Measurements from ENCODE around the gene PDE6H. TPM values are rescaled to one million over a fixed set of nuclear protein-coding genes. Genes with fewer than 3 reads are reported as not detected.

The PDE6H gene
- total RNA-seq, 1 donor from 2014 or later = not detected

DNA sequence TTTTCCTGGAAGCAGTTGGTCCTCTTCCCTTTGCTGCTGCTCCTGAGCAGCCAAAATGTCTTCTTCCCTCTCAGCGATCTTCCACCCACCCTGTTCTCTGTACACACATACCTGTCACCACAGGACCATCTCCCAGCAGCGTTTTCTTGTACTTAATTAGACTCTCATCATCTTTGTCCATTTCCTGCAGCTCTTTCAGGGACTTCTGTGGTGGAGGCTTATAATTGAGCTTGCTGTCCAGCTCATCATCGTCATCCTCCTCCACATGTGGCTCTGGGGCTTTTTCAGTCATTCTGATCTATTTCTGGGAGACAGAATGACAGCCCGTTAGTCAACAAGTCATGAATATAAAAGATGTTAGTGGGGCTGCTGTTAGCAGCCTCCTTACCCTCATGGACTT, 22.4 kb upstream of the PDE6H start:
- TF ChIP-seq CTCF (IDR thresholded peaks at IDR 0.05) = no peak
- Mint-ChIP-seq H3K4me1 (ENCODE audit: low read depth) (peaks cover 75% of the 10 kb centered on the region), H3K36me3 (ENCODE audit: low read depth) (no peaks in the 10 kb centered on the region), H3K4me3 (ENCODE audit: unreplicated experiment) (no peak overlapping the region), H3K27me3 (ENCODE audit: low read depth) (no peaks in the 10 kb centered on the region), H3K9me3 (ENCODE audit: low read depth) (no peaks in the 10 kb centered on the region), H3K27ac (ENCODE audit: unreplicated experiment) (no peak overlapping the region)
- no peak for DNase-seq (ENCODE audit: low spot score)

- H3K4me1 Mint-ChIP-seq (ENCODE audit: low read depth) = peaks cover 68% of the 10 kb centered on the region
- DNase-seq (ENCODE audit: low spot score) = no peak
- no peaks in the 10 kb centered on the region for H3K9me3 Mint-ChIP-seq (ENCODE audit: low read depth)
- H3K27ac Mint-ChIP-seq (ENCODE audit: unreplicated experiment) = peak overlapping the region; percentile 89
- no peak overlapping the region for H3K4me3 Mint-ChIP-seq (ENCODE audit: unreplicated experiment)
- no peaks in the 10 kb centered on the region for H3K36me3 Mint-ChIP-seq (ENCODE audit: low read depth)
- H3K27me3 Mint-ChIP-seq (ENCODE audit: low read depth) = no peaks in the 10 kb centered on the region
- no peak for TF ChIP-seq CTCF (IDR thresholded peaks at IDR 0.05)
These were observed 21.7 kb upstream of the PDE6H start for GRCh38 chr12:14950982-14951746.

DNA sequence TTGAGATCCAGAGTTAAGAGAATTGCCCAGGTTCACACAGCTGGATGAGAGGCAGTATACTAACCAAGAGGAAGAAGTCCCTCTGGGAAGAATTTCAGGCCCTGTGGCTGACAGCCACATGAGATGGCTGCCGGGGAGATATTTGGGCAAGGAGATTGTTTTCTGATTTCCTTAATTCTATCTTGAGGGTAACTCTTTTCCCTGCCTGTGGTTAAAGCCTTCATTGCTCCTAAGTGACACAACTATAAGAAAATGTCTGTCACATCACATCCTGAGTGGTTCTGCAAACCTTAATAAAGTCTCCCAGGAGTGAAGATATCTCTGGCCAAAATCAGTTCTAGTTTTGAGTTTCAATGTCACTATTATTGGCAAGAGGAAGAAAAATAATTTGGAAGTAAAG, 21.0 kb upstream of the PDE6H start:
- no peaks in the 10 kb centered on the region for H3K36me3 Mint-ChIP-seq (ENCODE audit: low read depth)

DNA sequence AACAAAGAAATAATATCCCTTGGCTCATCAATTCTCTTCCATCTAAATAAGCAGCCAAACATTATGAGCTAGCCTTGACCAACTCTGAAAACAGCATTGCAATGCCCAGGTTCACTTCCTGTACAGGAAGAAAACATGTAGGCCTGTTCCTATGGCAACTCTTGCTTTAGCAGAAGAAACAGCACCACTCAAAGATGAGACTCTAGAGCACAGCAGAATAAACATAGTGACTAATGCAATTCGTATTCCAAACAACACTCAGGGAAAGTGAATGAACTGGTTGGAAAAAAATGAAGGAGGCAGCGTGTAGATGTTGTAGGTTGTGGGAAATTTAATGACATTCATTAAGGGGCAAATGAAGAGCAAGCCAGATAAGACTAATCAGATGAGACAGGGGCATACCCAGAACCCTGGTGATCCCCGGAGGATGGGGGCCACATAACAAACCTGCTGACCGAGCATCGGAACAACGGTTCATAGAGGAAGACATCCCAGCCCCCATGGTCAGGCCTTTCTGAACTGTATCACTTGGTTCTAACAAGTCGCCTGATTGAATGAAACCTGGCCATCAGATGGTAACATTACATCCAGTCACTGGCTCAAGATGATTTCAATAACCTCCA, 20.4 kb upstream of the PDE6H start:
- TF ChIP-seq CTCF (IDR thresholded peaks at IDR 0.05) = no peak
- Mint-ChIP-seq H3K36me3 (ENCODE audit: low read depth) (no peaks in the 10 kb centered on the region), H3K4me3 (ENCODE audit: unreplicated experiment) (no peak overlapping the region), H3K9me3 (ENCODE audit: low read depth) (no peaks in the 10 kb centered on the region), H3K27me3 (ENCODE audit: low read depth) (no peaks in the 10 kb centered on the region), H3K4me1 (ENCODE audit: low read depth) (peaks cover 55% of the 10 kb centered on the region), H3K27ac (ENCODE audit: unreplicated experiment) (peak overlapping the region; percentile 89)
- DNase-seq (ENCODE audit: low spot score) = no peak

More for the DNA sequence above, 21.0 kb upstream of the PDE6H start:
- Mint-ChIP-seq H3K4me3 (ENCODE audit: unreplicated experiment) (no peak overlapping the region), H3K27me3 (ENCODE audit: low read depth) (no peaks in the 10 kb centered on the region), H3K4me1 (ENCODE audit: low read depth) (peaks cover 61% of the 10 kb centered on the region), H3K27ac (ENCODE audit: unreplicated experiment) (peak overlapping the region; percentile 89), H3K9me3 (ENCODE audit: low read depth) (no peaks in the 10 kb centered on the region)
- DNase-seq (ENCODE audit: low spot score) = no peak
- TF ChIP-seq CTCF (IDR thresholded peaks at IDR 0.05) = no peak

DNA sequence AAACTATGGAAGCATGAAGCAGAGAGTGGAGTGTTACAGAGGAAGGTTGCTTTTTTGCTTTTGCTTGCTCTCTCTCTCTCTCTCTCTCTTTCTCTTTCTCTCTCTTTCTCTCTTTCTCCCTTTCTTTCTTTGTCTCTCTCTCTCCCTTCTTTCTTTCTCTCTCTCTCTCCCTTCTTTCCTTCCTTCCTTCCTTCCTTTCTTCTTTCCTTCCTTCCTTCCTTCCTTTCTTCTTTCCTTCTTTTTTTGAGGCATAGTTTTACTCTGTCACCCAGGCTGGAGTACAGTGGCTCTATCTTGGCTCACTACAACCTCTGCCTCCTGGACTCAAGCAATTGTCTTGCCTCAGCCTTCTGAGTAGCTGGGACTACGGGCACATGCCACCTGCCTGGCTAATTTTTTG, 19.1 kb upstream of the PDE6H start:
- Mint-ChIP-seq H3K4me3 (ENCODE audit: unreplicated experiment) (no peak overlapping the region), H3K36me3 (ENCODE audit: low read depth) (no peaks in the 10 kb centered on the region)

More for the DNA sequence above, 19.1 kb upstream of the PDE6H start:
- TF ChIP-seq CTCF (IDR thresholded peaks at IDR 0.05) = no peak
- DNase-seq (ENCODE audit: low spot score) = no peak
- H3K9me3 Mint-ChIP-seq (ENCODE audit: low read depth) = no peaks in the 10 kb centered on the region
- H3K27me3 Mint-ChIP-seq (ENCODE audit: low read depth) = no peaks in the 10 kb centered on the region
- H3K4me1 Mint-ChIP-seq (ENCODE audit: low read depth) = peaks cover 55% of the 10 kb centered on the region
- H3K27ac Mint-ChIP-seq (ENCODE audit: unreplicated experiment) = peak overlapping the region; percentile 50
